ENCODE data around the gene HSD11B1.

HSD11B1 gene

DNA sequence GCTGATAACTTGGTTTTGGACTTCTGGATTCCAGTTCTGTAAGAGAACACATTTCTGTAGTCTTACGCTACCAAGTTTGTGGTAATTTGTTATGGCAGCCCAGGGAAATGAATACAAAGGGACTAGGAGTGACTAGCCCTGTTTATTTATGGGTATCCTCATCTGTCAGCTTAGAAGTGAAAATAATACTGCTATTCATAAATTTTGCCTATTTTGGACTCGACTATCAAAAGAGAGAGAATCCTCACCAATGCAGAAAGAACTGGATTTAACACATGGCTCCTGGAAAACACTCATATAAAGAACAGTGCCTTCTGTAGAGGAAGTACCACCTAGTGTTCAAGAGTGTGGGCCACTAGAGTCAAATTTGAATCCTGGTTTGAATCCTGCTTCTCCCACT, 22.6 kb downstream of the HSD11B1 start:
- no peak for DNase-seq (ENCODE audit: low read depth)

DNA sequence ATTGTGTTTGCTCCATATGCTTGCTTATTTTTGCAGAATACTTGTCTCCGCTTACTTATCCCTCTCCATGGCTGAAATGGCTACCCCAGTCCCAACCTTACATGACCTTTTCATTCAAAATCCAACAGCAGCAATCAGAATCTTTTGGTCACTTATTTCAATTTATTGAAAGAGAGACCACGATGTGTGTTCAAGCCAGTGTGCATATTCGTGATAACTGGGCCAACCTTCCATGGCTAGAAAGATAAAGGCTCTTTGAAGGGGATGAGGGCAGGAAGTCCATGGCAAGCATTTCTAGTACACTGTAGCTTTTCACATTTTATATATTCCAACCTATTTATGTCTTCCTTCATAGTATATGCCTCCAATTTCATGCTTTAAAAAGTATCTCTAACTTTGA, 23.1 kb downstream of the HSD11B1 start:
- no peak for DNase-seq (ENCODE audit: low read depth)

- no peak for DNase-seq (ENCODE audit: low read depth)
Observed at GRCh38 chr1:209728466-209728865, 23.8 kb downstream of the HSD11B1 start.

DNA sequence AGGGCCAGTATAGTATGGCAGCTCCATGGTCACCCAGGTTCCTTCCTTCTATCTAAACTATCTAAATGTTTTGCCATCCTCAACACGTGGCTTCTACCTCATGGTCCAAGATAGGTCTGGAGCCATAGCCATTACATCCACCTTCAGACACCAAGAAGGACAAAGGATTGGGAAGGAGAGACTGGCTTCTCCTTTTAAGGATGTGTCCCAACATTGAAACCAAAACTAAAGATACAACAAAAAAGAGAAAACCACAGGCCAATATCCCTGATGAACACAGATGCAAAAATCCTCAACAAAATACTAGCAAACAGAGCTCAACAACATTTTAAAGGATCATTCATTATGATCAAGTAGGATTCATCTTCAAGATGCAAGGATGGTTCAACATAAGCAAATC, 24.8 kb downstream of the HSD11B1 start:
- no peak for DNase-seq (ENCODE audit: low read depth)

DNA sequence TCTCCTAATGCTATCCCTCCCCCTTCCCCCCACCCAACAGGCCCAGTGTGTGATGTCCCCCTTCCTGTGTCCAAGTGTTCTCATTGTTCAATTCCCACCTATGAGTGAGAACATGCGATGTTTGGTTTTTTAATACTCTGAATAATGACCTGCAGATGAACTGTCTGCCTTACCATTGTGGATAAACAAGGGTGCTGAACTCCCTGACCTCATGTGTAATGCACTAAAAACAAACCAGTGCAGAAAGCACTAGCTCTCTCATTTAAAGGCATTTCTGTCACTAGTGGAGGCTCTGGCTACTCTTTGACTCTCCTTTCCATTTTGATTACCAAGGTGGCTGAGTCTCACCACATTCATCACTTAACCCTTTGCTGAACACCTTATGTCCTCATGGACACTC, 28.1 kb downstream of the HSD11B1 start:
- no peak for DNase-seq (ENCODE audit: low read depth)

DNA sequence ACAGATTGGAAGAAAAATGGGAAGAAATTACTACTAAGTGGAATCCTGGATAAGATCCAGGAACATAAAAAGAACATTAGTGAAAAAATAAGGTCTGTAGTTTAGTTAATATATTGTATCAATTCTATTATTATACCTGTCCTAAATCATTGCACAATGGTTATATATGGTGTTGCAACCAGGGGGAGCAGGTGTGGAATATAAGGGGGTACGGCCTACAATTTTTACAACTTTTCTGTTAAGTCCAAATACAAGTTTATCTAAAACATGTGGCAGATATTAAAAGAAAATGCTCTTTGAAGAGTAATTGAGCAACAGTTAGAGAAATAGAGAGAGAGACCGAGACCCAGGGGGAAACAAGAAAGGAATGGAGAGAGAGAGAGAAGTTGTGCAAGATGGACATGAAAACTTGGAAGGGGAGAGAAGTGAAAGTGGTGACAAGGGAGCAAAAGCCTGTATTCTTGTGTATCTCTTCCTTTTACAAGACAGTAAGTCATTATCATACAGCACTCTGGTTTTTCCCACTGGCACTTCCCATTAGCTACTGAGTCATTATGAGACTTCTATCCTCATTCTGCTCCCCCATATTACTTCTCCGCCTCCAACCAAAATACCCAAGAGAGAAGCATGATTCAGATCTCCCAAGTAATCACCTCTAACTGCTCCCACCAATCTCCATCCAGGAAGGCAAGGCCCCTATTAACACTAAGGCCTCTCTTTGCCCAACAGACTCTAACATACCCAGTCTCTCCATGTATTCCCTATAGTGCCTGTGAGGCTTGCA, 29.0 kb downstream of the HSD11B1 start:
- no peak for DNase-seq (ENCODE audit: low read depth)

DNA sequence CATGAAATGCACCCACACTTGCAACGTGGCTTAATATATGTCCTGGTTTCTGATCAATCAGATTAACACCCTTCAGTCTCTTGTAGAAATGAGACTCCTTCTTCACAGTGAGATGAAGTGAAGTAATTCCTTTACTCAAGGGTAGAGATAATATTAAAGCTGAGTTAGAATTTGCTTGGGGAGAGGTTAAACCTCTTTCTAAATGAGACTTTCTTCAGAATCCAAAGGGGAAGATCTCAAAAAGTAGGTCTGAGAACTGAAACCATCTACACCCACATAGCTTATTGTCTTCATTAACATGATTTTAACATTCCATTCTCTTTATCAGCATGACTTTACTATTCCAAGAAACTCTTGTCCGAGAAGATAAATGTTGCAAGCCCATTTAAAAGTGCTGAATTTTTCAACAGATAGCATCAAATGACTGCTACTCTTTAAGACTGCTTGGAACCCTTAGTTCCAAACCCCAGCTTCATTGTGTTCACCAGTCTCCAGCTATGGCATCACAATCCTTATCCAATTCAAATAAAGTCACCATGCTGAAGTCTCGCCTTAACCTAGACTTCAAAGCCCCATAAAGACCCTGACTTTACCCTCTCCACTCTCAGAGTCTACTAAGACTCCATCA, 32.0 kb downstream of the HSD11B1 start:
- DNase-seq (ENCODE audit: low read depth), result no peak

DNA sequence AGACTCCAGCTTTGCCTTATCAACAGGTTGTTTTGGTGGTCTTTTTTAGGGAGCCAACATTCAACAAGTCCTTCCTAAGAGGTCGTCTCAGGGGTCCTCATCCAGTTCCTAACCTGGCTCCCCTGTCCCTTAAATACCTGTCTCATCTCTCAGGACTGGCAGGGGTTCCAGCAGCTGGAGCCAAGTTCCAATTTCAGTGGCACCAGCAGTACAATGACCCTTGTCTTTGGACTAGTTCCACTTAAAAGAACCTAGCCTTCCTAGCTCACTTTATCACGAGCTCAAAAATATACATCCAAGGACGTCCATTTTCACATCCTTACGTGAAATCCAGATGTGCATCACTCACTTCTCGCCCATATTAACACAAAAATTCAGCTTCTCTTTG, 32.5 kb downstream of the HSD11B1 start:
- no peak for DNase-seq (ENCODE audit: low read depth)

- no peak for DNase-seq (ENCODE audit: low read depth)
Observed at GRCh38 chr1:209738270-209738669, 33.6 kb downstream of the HSD11B1 start.

DNA sequence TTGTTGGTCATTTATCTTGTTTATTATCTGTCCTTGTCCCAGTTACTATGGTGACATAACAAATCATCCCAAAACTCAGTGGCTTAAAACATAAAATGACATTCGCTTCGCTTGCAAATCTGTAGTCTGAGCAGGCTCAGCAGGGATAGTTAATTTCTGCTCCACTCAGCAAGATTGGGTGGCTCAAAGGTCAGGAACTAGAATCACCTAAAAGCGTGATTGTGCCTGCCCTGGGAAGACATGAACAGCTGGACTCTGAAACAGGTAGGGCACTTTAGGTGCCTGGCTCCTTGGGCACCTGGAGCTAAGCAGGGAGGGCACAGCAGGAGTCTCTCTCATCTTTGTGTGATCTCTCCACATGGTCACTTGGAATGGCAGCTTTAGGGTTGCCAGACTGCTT, 36.5 kb downstream of the HSD11B1 start:
- no peak for DNase-seq (ENCODE audit: low read depth)

- no peak for DNase-seq (ENCODE audit: low read depth)
Observed at GRCh38 chr1:209741889-209742288, 37.2 kb downstream of the HSD11B1 start.

DNA sequence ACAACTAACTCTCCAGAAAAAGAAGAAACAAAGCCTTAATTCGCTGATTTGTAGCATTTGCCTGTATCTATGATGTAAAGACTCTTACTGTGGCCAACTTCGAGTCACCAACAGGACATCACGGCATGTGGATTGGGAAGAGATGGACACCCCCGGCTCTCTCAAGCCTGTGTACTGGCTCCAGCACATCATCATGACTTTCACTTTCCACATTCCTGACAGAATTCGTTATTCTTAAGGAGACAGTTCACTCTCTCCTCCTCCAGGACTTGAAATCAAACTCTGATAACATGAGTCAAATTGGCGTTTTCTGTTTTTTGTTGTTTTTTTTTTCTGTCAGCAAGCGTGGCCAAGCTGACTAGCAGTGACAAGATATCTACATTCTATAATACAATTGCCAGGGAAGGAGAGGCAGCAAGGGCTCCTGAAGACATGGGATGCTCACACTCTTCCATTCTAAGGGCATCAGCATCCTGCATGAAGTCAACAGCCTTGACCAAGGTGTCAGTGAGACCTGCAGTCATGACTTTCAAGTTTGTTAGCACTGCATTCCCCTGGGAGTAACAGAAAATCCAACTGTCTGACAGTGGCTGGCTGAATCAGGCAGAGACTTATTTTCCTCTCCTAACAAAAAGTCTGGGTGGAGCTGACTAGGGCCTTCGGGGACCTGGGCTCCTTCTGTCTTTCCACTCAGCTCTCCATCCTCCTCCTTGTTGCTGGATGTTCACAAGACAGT, 37.9 kb downstream of the HSD11B1 start:
- DNase-seq (ENCODE audit: low read depth), result no peak

- no peak for DNase-seq (ENCODE audit: low read depth)
Observed at GRCh38 chr1:209743145-209743482, 38.5 kb downstream of the HSD11B1 start.

GRCh38 chr1:209746451-209747165, 42.0 kb downstream of the HSD11B1 start:
- no peak for DNase-seq (ENCODE audit: low read depth)

DNA sequence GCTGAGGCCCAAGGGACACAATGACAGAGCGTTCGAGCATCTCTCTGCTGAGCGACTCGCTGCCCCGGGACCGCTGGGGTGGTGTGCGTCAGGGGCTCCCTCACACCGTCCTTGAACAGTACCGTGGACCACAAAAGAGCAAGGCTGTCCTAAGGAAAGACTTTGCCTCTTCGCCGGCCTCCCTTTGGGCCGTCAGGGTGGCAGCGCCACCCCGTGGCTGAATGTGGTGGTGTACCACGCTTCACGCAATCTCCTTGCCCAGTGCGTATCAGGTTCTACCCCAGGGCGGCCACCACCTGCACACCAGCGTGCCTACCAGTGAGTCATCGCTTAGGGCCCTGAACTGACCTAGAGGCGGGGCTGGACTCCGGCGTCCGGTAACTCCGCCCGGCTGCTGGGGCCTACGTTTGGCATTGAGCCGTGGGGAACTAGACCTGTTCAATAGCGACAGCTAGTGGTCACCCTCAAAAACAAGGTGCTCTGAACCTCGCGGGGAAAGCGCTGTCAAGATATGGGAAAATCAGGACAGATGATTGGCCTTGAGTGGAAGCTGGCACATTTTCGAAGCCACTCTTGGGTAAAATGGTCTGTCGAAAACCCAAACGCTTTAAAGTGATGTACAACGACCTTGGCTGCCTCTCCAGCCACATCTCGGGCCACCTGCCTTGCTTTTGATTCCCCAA, 43.1 kb downstream of the HSD11B1 start:
- peak; percentile 76 for DNase-seq (ENCODE audit: low read depth)

- no peak for DNase-seq (ENCODE audit: low read depth)
Observed at GRCh38 chr1:209748620-209749019, 44.0 kb downstream of the HSD11B1 start.

DNA sequence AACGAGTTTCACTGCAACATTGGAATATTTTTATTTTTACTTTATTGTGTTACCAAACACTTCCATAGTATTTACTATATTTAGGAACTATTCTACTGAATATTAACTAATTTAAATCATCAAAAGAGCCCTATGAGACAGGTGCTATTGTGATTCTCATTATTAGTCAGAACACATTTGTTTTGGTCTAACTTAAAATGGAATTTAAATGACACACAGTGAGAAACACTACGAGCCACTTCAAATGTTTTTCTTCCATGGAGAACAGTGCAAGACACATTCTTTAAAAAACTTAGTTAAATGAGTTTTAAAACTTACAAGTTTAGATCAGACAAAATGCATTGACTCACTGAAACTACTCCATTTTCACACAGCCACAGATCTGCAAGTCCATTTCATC, 44.6 kb downstream of the HSD11B1 start:
- DNase-seq (ENCODE audit: low read depth), result no peak

- no peak for DNase-seq (ENCODE audit: low read depth)
Observed at GRCh38 chr1:209749670-209750323, 45.2 kb downstream of the HSD11B1 start.

DNA sequence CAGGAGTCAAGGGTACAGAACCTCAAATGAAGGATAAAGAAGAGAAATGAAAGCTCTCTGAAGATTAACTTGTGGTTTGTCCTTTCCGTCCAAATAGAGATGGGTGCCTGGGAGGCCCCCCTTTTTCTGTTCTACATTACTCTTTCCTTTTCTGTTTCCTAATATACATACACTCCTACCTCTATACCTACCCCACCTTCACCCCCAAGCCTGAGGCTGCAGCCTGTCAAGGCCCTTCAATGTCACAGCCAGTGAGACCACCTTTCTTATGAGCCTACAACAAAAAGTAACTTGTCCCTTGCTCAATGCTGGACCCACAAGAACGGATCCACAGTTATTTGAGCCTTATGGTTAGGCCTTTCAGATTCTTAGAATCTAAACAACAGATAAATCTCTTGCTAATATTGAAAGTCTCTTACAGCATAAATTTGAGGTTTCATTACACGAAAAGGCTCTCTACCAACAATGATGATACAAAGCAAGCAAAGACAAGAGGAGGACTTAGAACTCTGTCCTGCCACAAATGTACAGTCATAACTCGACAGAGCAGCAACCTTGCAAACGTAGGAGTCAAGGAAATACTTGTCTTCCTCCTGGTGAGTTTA, 47.1 kb downstream of the HSD11B1 start:
- DNase-seq (ENCODE audit: low read depth), result no peak

GRCh38 chr1:209752890-209753289, 48.2 kb downstream of the HSD11B1 start:
- no peak for DNase-seq (ENCODE audit: low read depth)

GRCh38 chr1:209755256-209755655, 50.6 kb downstream of the HSD11B1 start:
- DNase-seq (ENCODE audit: low read depth), result no peak
